NCI-H2107 treated with DMSO at 0.1 percent for 48 hours (cell line): Measurements from ENCODE around the gene TNNT1.
A peak's percentile ranks its signal among the peaks of the same experiment; 100 is the strongest.

Experiments used
- DNase-seq: peaks from one replicate; lab custom pipeline; 2025; ENCODE audit not compliant: unreplicated experiment; lab: John Stamatoyannopoulos, UW

Gene TNNT1

GRCh38 chr19:55091955-55092354, 57.1 kb downstream of the TNNT1 start:
- DNase-seq = no peak

DNA sequence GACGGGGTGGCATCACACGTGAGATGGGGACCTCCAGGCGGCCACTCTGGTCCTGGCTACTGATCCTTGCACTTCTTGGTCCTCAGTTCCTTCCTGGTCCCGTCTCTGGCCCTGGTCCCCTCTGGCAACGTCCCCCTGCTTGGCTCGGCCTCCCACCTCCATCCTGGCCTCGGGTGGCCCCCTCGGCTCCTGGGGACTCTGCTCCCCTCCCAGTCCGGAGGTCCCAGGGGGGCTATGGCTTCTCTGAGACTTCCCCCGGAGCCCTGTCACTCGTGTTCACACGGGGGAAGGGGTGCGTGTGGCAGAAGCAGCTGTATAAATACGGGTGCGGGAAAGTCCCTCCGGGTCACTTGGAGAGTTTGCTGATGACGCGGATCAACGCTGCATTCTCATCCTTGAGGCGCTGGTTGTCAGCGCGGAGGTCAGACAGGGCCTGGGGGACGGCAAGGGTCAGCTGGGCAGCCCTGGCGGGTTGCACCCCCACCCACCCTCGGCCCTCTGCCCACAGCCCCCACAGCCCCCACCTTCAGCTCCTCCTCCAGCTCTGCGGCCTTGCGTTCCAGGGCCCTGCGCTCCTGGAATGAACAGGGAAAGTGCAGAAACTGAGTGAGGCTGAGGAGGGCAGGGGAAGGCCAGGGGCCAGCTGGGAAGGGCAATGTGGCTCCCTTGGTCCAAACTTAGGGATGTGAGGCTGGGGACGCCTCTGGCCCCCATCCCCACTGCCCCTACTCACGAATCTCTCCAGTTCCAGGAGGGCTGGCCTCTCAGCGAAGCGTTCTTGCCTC, 57.7 kb downstream of the TNNT1 start:
- no peak for DNase-seq

DNA sequence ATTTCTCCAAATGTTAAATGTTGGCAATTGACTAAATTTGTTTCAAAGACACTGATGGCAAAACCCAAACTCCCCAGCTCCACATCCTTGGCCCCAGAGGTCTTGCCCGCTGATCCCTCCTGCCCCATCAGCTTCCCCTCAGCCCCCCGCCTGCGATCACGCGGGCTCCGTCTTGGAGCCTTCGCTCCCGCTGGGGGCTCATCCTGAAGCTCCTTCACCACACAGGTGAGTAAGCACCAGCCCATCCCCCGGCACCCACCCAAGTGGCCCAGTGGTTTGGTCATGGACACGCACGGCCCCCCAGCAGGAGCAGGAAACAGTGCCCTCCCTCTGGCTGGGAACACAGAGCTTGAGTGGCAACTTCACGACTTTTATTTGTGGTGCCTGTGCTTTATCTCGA, 58.4 kb downstream of the TNNT1 start:
- DNase-seq = no peak

DNA sequence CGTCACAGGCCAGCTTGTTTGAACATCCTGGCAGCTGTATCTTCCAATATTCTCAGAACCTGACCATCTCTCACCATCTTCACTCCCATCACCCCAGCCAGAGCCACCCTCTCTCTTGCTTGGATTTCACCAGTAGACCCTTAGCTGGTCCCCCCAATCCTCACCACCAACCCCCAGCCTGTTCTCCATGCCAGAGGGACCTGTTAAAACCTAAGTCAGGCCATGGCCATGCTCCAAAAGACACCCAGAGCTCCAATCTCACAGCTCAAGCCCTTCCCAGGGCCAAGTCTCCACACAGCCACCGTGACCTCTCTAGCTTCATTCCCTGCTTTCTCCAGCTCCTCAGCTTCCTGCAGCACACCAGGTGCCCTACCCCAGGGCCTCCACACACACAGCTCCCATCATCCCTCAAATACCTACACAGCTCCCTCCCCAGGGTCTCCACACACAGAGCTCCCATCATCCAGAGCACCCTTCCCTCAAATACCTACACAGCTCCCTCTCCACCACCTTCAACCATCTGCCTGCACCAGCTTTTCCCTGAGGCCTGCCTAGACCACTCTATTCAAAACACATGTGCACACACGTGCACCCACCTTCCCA, 59.6 kb downstream of the TNNT1 start:
- DNase-seq = no peak

- no peak for DNase-seq
Observed at GRCh38 chr19:55088543-55089341, 60.3 kb downstream of the TNNT1 start.

DNA sequence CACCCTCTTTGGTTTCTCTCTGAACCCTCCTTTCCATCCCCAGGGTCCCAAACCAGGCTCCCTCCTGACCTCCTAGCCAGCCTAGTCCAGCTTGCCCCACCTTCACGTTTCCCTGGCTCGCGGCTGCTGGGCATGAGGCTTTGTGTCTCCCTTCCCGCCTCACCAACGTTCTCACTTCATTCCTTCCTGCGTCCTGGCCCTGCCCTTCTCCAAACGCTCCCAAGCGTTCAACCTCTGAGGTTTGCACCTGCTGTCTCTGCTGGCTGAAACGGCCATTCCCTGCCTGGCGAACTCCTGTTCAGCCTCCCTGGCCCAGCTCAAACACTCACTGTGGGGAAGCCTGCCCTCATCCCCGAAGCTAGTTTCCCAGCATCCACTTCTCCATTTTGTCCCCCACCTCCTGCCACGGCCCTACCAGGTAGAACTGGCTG, 61.0 kb downstream of the TNNT1 start:
- DNase-seq = no peak

DNA sequence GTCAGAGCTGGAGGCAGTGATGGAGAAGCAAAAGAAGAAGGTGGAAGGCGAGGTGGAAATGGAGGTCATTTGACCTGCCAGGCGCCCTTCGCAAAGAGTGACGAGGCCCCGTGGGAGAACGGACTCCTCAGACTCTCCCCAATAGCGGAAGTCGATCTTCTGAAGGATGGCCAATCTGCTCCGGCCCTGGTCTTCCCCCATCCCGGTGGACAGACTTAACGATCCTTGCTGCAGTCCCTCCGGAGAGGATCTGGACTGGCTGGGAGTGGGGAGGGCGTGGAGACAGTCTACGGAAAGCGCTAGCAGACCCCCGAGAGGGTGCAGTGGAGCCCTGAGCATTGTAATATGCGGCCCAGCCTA, 61.5 kb downstream of the TNNT1 start:
- DNase-seq = no peak

- DNase-seq = peak; percentile 6
Observed at GRCh38 chr19:55086730-55087541, 62.1 kb downstream of the TNNT1 start.

DNA sequence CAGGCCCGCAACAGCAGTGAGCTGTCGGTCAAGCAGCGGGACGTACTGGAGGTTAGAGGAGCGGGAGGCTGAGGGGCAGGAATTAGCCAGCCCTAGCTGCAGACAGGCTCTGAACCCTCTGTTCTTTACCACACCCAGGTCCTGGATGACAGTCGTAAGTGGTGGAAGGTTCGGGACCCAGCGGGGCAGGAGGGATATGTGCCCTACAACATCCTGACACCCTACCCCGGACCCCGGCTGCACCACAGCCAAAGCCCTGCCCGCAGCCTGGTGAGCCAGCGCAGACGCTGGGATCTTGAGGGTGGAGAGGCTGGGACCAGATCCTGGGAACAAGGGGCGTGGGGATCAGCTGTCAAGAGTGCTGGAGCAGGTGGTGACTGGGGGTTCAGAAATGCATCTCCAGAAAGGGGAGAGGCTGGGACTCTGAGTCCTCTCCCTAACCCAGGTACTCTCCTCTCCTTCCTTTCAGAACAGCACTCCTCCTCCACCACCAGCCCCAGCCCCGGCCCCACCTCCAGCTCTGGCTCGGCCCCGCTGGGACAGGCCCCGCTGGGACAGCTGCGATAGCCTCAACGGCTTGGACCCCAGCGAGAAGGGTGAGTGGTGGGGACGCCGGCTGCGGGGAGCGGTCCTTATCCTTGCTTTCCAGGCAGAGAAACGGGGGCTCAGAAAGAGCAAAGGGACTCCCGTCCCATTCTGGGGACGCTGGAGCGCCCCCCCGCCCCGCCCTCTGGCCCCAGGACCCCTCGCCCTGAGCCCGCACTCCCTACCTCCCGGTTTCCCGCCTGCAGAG, 62.9 kb downstream of the TNNT1 start:
- no peak for DNase-seq

DNA sequence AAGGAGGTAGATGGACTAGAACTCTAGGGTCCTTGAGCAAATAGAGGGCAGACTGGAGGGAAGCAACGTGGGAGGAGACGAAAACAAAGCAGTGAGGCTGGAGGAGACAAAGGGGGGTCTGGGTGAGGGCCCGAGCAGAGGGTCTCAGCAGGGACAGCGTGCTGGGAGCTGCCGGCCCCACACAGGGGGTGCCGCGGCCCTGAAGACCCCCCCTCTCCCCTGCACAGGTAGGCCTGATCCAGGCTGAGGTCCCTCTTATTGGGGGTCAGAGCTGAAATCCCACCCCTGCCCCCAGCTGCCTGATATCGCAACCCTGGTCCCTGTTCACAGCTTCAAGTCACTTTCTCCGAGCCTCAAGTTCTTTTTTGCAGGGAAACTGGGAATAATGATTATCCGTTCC, 64.6 kb downstream of the TNNT1 start:
- DNase-seq = no peak

DNA sequence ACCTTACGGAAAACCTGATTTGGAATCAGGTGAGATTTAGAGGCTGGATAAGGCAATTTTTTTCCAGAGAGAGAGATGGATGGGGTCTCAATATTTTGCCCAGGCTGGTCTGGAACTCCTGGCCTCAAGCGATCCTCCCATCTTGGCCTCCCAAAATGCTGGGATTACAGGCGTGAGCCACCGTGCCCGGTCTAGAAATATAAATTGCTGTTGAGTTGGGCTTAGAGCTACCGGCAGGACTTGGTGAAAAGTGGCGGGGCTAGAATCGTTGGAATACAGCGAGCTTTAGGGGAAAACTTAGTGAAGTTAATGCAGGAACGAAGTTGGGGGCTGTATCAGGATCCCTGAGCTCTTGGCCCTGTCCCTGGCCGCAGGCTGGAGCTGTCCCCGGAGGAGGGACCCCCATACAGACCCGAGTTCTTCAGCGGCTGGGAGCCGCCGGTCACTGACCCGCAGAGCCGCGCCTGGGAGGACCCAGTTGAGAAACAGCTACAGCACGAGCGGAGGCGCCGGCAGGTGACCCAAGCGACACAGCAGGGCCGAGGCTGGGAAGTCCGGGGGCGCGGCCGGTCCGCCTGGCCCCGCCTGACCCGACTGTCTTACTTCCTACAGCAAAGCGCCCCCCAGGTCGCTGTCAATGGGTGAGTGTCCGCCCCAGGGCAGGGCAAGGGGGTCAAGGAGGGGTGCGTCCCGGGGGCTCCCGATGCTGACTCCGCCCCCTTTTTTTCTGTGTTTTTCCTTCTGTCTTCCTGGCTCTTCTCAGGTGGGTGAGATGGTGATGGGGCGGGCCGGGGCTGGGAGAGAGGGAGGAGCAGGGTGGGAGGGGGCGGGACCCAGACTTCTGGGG, 65.8 kb downstream of the TNNT1 start:
- no peak for DNase-seq
